Stimulated activated CD4-positive, alpha-beta T cell treated with anti-CD3 and anti-CD28 coated beads, Interleukin-12 subunit alpha, Interleukin-12 subunit beta, amount 100 ng/mL, for 48 hours (primary cell): ENCODE measurements around the gene AQP4.

ENCODE experiments used
- DNase-seq, 3 donors: peaks; one replicate each; pipeline ENCODE4 v3.0.0-alpha.2; 2020; ENCODE audit warnings: low read depth in 2 of 3, low spot score in 1 of 3

Gene AQP4

GRCh38 chr18:26840965-26841364, 24.5 kb downstream of the AQP4 start:
- DNase-seq, result no peak

DNA sequence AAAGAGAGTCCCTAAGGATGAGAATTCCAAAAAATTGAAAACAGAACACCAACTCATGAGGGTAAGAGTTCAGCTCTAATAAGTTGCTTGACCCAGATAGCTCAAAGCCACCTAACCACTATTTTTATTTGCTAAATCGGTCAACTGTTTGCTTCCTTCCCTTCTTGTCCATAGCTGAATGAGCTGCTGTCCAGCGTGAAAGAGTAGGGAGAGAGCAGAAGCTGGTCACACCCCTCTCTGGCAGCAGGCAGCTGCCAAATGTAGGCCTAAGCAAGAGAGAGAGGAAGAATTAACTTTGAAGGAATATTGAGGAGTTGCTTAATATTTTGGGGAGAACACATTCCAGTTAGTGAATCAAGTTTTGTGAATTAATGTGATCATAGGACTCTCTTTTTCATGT, 25.9 kb downstream of the AQP4 start:
- DNase-seq, result no peak

GRCh38 chr18:26832302-26832701, 33.2 kb downstream of the AQP4 start:
- no peak for DNase-seq

GRCh38 chr18:26827581-26827980, 37.9 kb downstream of the AQP4 start:
- no peak for DNase-seq

- no peak for DNase-seq
These were observed 38.8 kb downstream of the AQP4 start for GRCh38 chr18:26826656-26827235.

DNA sequence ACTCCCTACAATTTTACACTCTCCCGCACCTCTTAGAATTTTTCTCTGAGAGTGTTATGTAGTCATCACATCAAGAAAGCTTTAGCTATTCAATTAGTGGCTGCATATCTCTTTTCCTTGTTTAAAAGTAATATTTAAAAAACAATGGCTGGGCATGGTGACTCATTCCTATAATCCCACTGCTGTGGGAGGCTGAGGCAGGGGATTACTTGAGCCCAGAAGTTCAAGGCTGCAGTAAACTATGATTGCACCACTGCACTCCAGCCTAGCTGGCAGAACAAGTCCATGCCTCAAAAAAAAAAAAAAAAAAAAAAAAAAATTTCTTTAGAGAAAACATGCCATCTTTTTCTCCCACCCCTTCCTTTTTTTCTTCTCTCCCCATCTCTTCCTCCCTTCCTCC, 44.3 kb downstream of the AQP4 start:
- DNase-seq, result no peak

DNA sequence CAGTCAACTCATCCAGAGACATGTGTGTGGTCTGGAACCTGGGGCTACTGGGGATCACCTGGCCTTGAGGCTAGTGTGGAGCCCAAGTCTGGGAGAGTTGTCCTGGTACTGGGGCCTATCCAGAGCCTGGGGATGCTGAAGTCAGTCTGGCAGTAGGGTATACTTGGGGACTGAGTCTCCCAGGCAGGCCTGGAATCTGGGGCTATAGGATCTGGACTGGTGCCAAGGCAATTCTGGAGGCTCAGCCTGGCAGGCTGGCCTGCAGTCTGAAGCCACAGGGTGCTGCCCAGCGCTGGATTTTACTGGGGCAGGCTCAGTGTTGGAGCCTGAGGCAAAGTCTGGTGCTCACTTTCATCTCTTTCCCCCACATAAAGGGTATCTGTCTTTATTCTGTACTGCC, 46.5 kb downstream of the AQP4 start:
- no peak for DNase-seq

DNA sequence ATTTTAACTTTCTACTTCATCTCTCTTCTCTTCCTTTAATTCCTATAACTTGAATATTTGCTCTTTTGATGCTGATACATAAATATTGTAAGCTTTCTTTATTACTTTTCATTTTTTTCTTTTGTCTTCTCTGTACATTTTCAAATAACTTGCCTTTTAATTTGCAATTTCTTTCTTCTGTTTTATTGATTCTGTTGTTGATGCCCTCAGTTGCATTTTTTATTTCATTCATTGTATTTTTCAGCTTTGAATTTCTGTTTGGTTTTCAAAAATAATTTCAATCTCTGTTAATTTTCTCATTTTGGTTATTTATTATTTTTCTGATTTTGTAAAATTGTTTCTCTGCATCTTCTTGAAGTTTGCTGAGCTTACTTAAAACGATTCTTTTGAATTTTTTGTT, 47.0 kb downstream of the AQP4 start:
- no peak for DNase-seq

DNA sequence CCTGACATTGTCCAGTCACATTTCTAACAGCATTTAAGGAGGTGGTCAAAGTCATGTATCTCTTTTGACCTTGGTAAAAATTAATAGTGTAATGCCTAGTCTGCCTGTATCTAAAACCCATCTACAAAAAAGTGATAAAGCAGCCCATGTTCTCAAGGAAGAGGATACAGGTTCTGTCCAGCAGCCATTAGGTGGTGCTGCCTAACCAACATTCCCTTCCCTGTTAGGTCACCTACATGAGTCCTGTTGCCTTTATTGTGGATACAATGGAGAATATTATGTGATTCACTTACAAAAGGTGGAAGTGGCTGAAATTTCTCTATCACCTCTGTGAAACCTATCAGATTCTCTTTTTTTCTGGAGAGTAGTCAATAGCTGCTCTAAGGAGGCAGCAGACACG, 52.5 kb downstream of the AQP4 start:
- no peak for DNase-seq

DNA sequence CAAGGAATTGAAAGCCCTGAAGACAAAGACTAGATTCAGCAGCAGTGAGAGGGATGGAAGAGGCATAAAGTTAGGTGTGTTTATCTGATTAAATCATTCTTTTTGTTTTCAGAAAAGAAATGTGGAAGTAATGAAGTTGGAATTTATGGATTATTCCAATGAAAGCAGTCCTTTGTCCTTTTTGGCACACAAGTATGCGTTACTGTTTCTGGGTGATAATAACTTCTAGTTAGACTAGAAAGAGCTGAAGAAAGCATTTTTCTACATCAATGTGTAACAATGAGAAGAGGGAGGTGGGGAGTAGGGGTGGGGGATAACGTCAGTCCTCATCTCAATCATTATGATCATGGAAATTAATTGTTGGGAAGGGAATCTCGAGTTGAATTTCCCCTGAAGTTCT, 53.0 kb downstream of the AQP4 start:
- no peak for DNase-seq

GRCh38 chr18:26809346-26809745, 56.2 kb downstream of the AQP4 start:
- no peak for DNase-seq

DNA sequence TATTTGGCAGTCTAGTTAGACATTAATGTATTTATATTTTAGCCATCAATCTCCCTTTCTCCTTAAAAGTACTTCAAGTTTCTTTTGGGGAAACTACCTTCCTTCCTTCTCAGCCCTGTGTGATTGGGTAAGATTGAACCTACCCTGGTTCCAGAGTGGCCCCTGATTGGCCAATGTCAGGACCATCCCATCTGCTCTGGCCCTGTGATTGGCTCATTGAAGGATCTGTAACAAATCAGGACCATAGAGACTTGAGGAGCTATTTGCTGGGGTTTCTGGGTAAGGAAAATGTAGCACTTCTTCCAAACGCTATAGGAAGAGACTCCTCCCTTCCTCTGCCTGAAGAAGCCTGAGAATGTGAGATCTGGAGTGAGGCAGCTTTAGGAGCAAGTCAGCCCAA, 59.3 kb downstream of the AQP4 start:
- DNase-seq, result no peak

- no peak for DNase-seq
These were observed 61.0 kb downstream of the AQP4 start for GRCh38 chr18:26804519-26804918.

DNA sequence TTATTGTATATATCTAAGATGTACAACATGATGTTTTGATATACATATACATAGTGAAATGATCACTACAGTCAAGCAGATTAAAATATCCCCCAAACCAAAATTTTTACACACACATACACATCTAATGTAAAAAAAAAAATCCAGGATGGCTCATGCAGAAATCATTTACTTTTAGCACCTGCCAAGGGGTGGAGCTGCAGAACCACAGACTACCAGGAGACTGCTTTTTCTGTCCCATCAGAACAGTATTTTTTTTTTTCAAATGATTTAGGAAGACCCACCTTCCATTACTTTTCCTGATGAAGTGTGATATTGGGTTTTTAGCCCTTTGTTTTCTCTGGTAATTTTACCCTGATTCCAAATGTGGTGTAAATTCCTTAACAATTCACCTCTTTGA, 61.9 kb downstream of the AQP4 start:
- DNase-seq, result no peak

DNA sequence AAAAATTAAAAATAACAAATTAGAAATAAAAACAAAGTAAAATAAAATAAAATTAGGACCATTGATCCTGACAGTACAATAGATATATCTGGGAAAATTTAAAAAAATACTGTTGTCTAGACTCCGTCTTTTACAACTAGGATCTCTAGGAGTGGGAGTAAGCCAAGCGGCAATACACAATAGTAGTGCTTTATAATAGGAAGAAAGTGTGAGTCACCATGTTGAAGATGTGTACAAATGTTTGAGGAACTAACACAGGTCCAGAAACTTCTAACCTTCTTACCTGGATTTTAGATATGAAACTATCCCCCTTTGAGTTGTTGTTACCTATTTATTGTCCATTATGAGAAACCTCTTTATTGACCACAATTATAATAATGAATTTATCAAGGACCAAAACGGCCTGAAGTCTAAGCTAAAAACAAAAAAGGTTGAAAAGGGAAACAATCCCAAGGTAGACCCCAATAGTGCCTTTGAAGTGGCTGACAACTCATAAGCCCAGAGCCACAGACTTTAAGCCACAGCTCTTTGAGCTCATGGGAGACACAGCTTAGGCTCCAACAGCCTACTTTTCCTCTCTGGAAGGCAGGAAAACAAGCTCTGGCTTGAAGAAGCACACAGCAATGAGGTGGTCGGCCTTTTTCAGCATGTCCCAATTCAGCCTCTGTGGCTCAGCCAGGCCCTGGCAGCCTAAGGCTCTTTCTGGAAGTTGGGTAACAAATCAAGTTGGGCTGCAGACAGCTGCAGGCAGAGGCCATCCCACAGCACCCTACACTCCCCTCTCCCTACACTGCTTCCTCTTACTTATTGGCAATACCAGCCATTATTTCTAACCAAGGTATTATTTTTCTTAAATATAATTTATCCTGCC, 62.9 kb downstream of the AQP4 start:
- DNase-seq, result no peak
